HEK293 (cell line): ENCODE measurements around the gene MRTFA.

Experiments used
- CTCF ChIA-PET: fragments of 350-600 bp; formaldehyde crosslinking; extraction: SDS; loops from one replicate; lab custom pipeline; 2021; ENCODE audit warnings: antibody characterized with exemption; lab: Yijun Ruan, JAX
- POLR2A ChIA-PET: fragments of 300-600 bp; formaldehyde crosslinking; extraction: SDS; loops from one replicate; lab custom pipeline; 2020; ENCODE audit warnings: antibody characterized with exemption, inconsistent platforms; lab: Yijun Ruan, JAX
- H3K27ac ChIP-seq: fragments of 200-500 bp; sonication (Bioruptor generic); 2 replicates; pipeline ENCODE4 v1.5.1; 2014; ENCODE audit warnings: low read depth, low read length, control low read depth, inconsistent platforms; ENCODE audit errors: extremely low read depth
- H3K36me3 ChIP-seq, 2 experiments: fragments of 200-500 bp in 1 of 2; sonication (Bioruptor generic) in 1 of 2; 1 replicate in 1 of 2; 2 replicates in 1 of 2; pipeline ENCODE4 v1.5.1; 2014 to 2017; ENCODE audit warnings: inconsistent platforms in 2 of 2, low read length in 2 of 2; ENCODE audit not compliant: control insufficient read depth in 2 of 2, insufficient read depth in 1 of 2
- H3K4me1 ChIP-seq: fragments of 200-500 bp; sonication (Bioruptor generic); 2 replicates; pipeline ENCODE4 v1.5.1; 2014; ENCODE audit warnings: mild to moderate bottlenecking, low read length, inconsistent platforms; ENCODE audit not compliant: control insufficient read depth, insufficient read depth
- H3K4me3 ChIP-seq: 2 replicates; pipeline ENCODE4 v1.5.1; 2011; ENCODE audit warnings: low read depth, mild to moderate bottlenecking, control low read depth, low read length, moderate library complexity
- H3K9me3 ChIP-seq: fragments of 200-500 bp; sonication (Bioruptor generic); 2 replicates; pipeline ENCODE4 v1.5.1; 2014; ENCODE audit warnings: low read depth, low read length, inconsistent platforms; ENCODE audit not compliant: control insufficient read depth, insufficient read depth
- KLF9 ChIP-seq: fragments of 450-650 bp; formaldehyde crosslinking; IDR thresholded peaks from 2 replicates; pipeline ENCODE4 v1.5.1; 2016; ENCODE audit warnings: missing biosample characterization, missing genetic modification characterization, low read depth
- SP3 ChIP-seq: fragments of 450-650 bp; formaldehyde crosslinking; IDR thresholded peaks from 2 replicates; pipeline ENCODE4 v1.5.1; 2016; ENCODE audit warnings: missing biosample characterization, missing genetic modification characterization
- ZBTB1 ChIP-seq: fragments of 450-650 bp; formaldehyde crosslinking; IDR thresholded peaks from 2 replicates; pipeline ENCODE4 v1.5.1; 2016; ENCODE audit warnings: missing biosample characterization, missing genetic modification characterization
- ZFP37 ChIP-seq: fragments of 450-650 bp; formaldehyde crosslinking; IDR thresholded peaks from 2 replicates; pipeline ENCODE4 v1.5.1; 2016; ENCODE audit warnings: missing biosample characterization, missing genetic modification characterization
- ZNF112 ChIP-seq: fragments of 450-650 bp; formaldehyde crosslinking; IDR thresholded peaks from 2 replicates; pipeline ENCODE4 v1.5.0; 2017; ENCODE audit warnings: missing biosample characterization, missing genetic modification characterization
- ZNF133 ChIP-seq: fragments of 450-650 bp; formaldehyde crosslinking; IDR thresholded peaks from 2 replicates; pipeline ENCODE4 v1.5.1; 2016; ENCODE audit warnings: missing biosample characterization, missing genetic modification characterization
- ZNF146 ChIP-seq: fragments of 450-650 bp; formaldehyde crosslinking; IDR thresholded peaks from 2 replicates; pipeline ENCODE4 v1.5.1; 2016; ENCODE audit warnings: missing biosample characterization, missing genetic modification characterization
- ZNF155 ChIP-seq: fragments of 450-650 bp; formaldehyde crosslinking; IDR thresholded peaks from 2 replicates; pipeline ENCODE4 v1.5.1; 2016; ENCODE audit warnings: missing biosample characterization, missing genetic modification characterization
- ZNF169 ChIP-seq: fragments of 450-650 bp; formaldehyde crosslinking; IDR thresholded peaks from 2 replicates; pipeline ENCODE4 v1.5.1; 2016; ENCODE audit warnings: missing biosample characterization, missing genetic modification characterization
- ZNF26 ChIP-seq: fragments of 450-650 bp; formaldehyde crosslinking; IDR thresholded peaks from 2 replicates; pipeline ENCODE4 v1.5.1; 2016; ENCODE audit warnings: missing biosample characterization, missing genetic modification characterization
- ZNF274 ChIP-seq, 2 experiments: fragments of 200-500 bp in 1 of 2; fragments of 450-650 bp in 1 of 2; sonication (Bioruptor generic) in 1 of 2; formaldehyde crosslinking in 1 of 2; IDR thresholded peaks; 2 replicates each; pipeline versions ENCODE4 v1.5.1 to v1.6.1; 2014 to 2016; ENCODE audit warnings: borderline replicate concordance in 1 of 2, inconsistent platforms in 1 of 2, low read length in 1 of 2, missing biosample characterization in 1 of 2, missing genetic modification characterization in 1 of 2
- ZNF280D ChIP-seq: fragments of 450-650 bp; formaldehyde crosslinking; IDR thresholded peaks from 2 replicates; pipeline ENCODE4 v1.5.1; 2016; ENCODE audit warnings: missing biosample characterization, missing genetic modification characterization
- ZNF394 ChIP-seq: fragments of 450-650 bp; formaldehyde crosslinking; IDR thresholded peaks from 2 replicates; pipeline ENCODE4 v1.5.1; 2016; ENCODE audit warnings: missing biosample characterization, missing genetic modification characterization, mild to moderate bottlenecking, moderate library complexity, borderline replicate concordance
- ZNF488 ChIP-seq: fragments of 450-650 bp; formaldehyde crosslinking; IDR thresholded peaks from 2 replicates; pipeline ENCODE4 v1.5.1; 2016; ENCODE audit warnings: missing biosample characterization, missing genetic modification characterization
- ZNF560 ChIP-seq: fragments of 450-650 bp; formaldehyde crosslinking; IDR thresholded peaks from 2 replicates; pipeline ENCODE4 v1.5.1; 2017; ENCODE audit warnings: missing biosample characterization, missing genetic modification characterization, borderline replicate concordance

The MRTFA gene

GRCh38 chr22:40482886-40483285 lies 153.6 kb downstream of the MRTFA start (continued):
- TF ChIP-seq ZNF488 (tag by site-specific recombination): no peak
- no peak for TF ChIP-seq ZFP37 (tag by site-specific recombination)
- no peak for TF ChIP-seq ZNF155 (tag by site-specific recombination)
- no peak for TF ChIP-seq ZBTB1 (tag by site-specific recombination)
- TF ChIP-seq ZNF560 (tag by site-specific recombination): no peak
- no peak for TF ChIP-seq ZNF26
- no peak for TF ChIP-seq ZNF133 (tag by site-specific recombination)
- no peak for TF ChIP-seq KLF9

GRCh38 chr22:40482391-40482790 lies 154.1 kb downstream of the MRTFA start:
- Histone ChIP-seq H3K36me3 (no peaks in the 10 kb centered on the region; a peak in 1 of 3 replicates), H3K4me1 (peaks cover 3% of the 10 kb centered on the region; the same call in 1 of the 2 replicates), H3K9me3 (no peaks in the 10 kb centered on the region), H3K4me3 (no peak overlapping the region), H3K27ac (no peak overlapping the region)
- POLR2A ChIA-PET: interaction anchor here (0.7 kb wide), 3 partner anchors 11 to 44 kb away, joined by 3 to 5 read pairs (median 4); no protein-coding TSS in a partner anchor
- CTCF ChIA-PET: interaction anchor here (0.5 to 1.1 kb wide), 3 partner anchors 9 to 46 kb away, joined by 3 to 4 read pairs (median 4); no protein-coding TSS in a partner anchor
- TF ChIP-seq ZNF394 (no peak), ZNF112 (tag by site-specific recombination) (no peak), SP3 (tag by site-specific recombination) (no peak), ZNF169 (tag by site-specific recombination) (no peak)

- Histone ChIP-seq H3K4me3 (no peak overlapping the region), H3K36me3 (no peaks in the 10 kb centered on the region; a peak in 1 of 3 replicates), H3K27ac (no peak overlapping the region), H3K4me1 (peaks cover 3% of the 10 kb centered on the region; the same call in 1 of the 2 replicates), H3K9me3 (no peaks in the 10 kb centered on the region)
- POLR2A ChIA-PET: no interaction called here
- TF ChIP-seq ZNF274 (IDR thresholded peaks at IDR 0.05; ENCODE audit: low read length): no peak
- TF ChIP-seq ZNF274 (tag by site-specific recombination; IDR thresholded peaks at IDR 0.05; ENCODE audit: borderline replicate concordance): no peak
- TF ChIP-seq ZNF280D (tag by site-specific recombination): no peak
- no peak for TF ChIP-seq ZNF146 (tag by site-specific recombination)
- CTCF ChIA-PET: no interaction called here
These were observed 155.5 kb downstream of the MRTFA start for GRCh38 chr22:40480996-40481395.
